HepG2 (cell line): ENCODE measurements around the gene SOAT1. TPM values are rescaled to one million over a fixed set of nuclear protein-coding genes. Genes with fewer than 3 reads are reported as not detected.

Experiments
- ARID5B ChIP-seq: IDR thresholded peaks from 2 replicates; pipeline ENCODE4 v1.4.0; 2020; ENCODE audit warnings: mild to moderate bottlenecking, missing genetic modification reagents
- POLR2AphosphoS2 ChIP-seq: IDR thresholded peaks from 2 replicates; pipeline ENCODE4 v1.6.1; 2011; ENCODE audit warnings: low read depth, low read length, improper control_type of control experiment
- XRCC5 ChIP-seq: fragments of 200-400 bp; formaldehyde crosslinking; optimal IDR thresholded peaks from 2 replicates; pipeline ENCODE3; 2017; ENCODE audit warnings: mild to moderate bottlenecking, low read length
- ZC3H4 ChIP-seq: sonication (generic); formaldehyde crosslinking; IDR thresholded peaks from 2 replicates; pipeline ENCODE4 v1.4.0; 2020; ENCODE audit warnings: missing genetic modification reagents, borderline replicate concordance
- ZGPAT ChIP-seq: IDR thresholded peaks from 2 replicates; pipeline ENCODE4 v1.6.1; 2016; ENCODE audit warnings: mild to moderate bottlenecking
- ZNF318 ChIP-seq: sonication (generic); formaldehyde crosslinking; IDR thresholded peaks from 2 replicates; pipeline ENCODE4 v1.4.0; 2020; ENCODE audit warnings: mild to moderate bottlenecking, missing genetic modification reagents
- ZNF691 ChIP-seq: sonication (generic); formaldehyde crosslinking; IDR thresholded peaks from 2 replicates; pipeline ENCODE4 v1.4.0; 2020; ENCODE audit warnings: missing genetic modification reagents, low read depth, mild to moderate bottlenecking, borderline replicate concordance
- polyA plus RNA-seq, 8 experiments: library from polyadenylated mRNA; depleted of rRNA in 3 of 8; stranded (reverse) in 7 of 8; unstranded in 1 of 8; fragments of >200 nt; fragmentation: Illumina TruSeq in 4 of 8; extraction: Trizol in 4 of 8; gene quantifications; 2 replicates each; pipeline versions ENCODE4 v1.2.1 to v1.2.3, GENCODE V29; 2011 to 2016; ENCODE audit warnings: low read depth in 4 of 8, missing spikeins in 1 of 8, mixed read lengths in 1 of 8; ENCODE audit not compliant: insufficient read depth in 1 of 8
- total RNA-seq, 5 experiments: library from RNA; depleted of rRNA; stranded (reverse); fragments of >200 nt; fragmentation: Illumina TruSeq; extraction: Trizol; gene quantifications; 2 replicates each; pipeline ENCODE4 v1.2.3, GENCODE V29; 2016; ENCODE audit warnings: low read depth in 1 of 5

SOAT1 gene
- total and polyA plus RNA-seq, 2 of the 13 experiments (the other 11 are each of a cell fraction or from before 2014, with no cell fraction given): 22.3 to 52.0 TPM

- no peak for TF ChIP-seq ZNF318 (CRISPR knock-in tag)
- TF ChIP-seq ZNF691: no peak
- TF ChIP-seq ARID5B: no peak
- 0 out of 2 replicates have a peak, but pooled peaks have one; percentile 21 for TF ChIP-seq ZGPAT (CRISPR knock-in tag)
- TF ChIP-seq POLR2AphosphoS2: no peak
- TF ChIP-seq ZC3H4: no peak
- no peak for TF ChIP-seq XRCC5
Observed at GRCh38 chr1:179366093-179366800, 72.7 kb downstream of the SOAT1 start (continued).
